HFFc6 (cell line): ENCODE data around the gene VPREB3. TPM values are rescaled to one million over a fixed set of nuclear protein-coding genes. Genes with fewer than 3 reads are reported as not detected.

Experiments used
- DNase-seq: peaks from one replicate; pipeline ENCODE4 v3.0.0-alpha.2; 2018
- H3K27ac Mint-ChIP-seq: 2 replicates; pipeline ENCODE4 v1.8.0; 2020; ENCODE audit warnings: mild to moderate bottlenecking, mixed read lengths
- H3K27me3 Mint-ChIP-seq: 2 replicates; pipeline ENCODE4 v1.8.0; 2021; ENCODE audit warnings: mild to moderate bottlenecking, moderate library complexity, mixed read lengths; ENCODE audit not compliant: insufficient read depth
- H3K36me3 Mint-ChIP-seq: 2 replicates; pipeline ENCODE4 v1.8.0; 2021; ENCODE audit warnings: low read depth, mixed read lengths
- H3K4me1 Mint-ChIP-seq: 2 replicates; pipeline ENCODE4 v1.8.0; 2020; ENCODE audit warnings: low read depth, mixed read lengths
- H3K4me3 Mint-ChIP-seq: 2 replicates; pipeline ENCODE4 v1.8.0; 2020; ENCODE audit warnings: mild to moderate bottlenecking, moderate library complexity, mixed read lengths
- H3K9me3 Mint-ChIP-seq: 2 replicates; pipeline ENCODE4 v1.8.0; 2020; ENCODE audit warnings: mild to moderate bottlenecking, mixed read lengths
- CTCF ChIP-seq: fragments of 200-600 bp; sonication (generic); IDR thresholded peaks from 2 replicates; pipeline ENCODE4 v1.5.0; 2021; ENCODE audit warnings: antibody characterized with exemption, mild to moderate bottlenecking
- long read RNA-seq: library from polyadenylated mRNA; unstranded; transcript quantifications from one replicate; pipeline ENCODE4 v2.0.0, GENCODE V29; 2019
- total RNA-seq, 6 experiments: library from RNA; stranded (reverse); fragmentation: NEBNext Ultra II Directional; extraction: Animal tissue kit (Norgen Biotek cat#: 25700); gene quantifications; 2 replicates in 1 of 6; 3 replicates in 5 of 6; pipeline ENCODE4 v1.2.3, GENCODE V29; 2021

The VPREB3 gene, protein sequence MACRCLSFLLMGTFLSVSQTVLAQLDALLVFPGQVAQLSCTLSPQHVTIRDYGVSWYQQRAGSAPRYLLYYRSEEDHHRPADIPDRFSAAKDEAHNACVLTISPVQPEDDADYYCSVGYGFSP
- total RNA-seq = under 1 TPM in 2 of 6 experiments, not detected in 4; 0.33 to 0.57 TPM
- long read RNA-seq = 0 reads

GRCh38 chr22:23754220-23754919 lies at the start of gene VPREB3:
Gene VPREB3 (minus strand): TSS chr22:23754425. CDS start chr22:23754363, 62 bp downstream.
- H3K9me3 Mint-ChIP-seq = no peaks in the 10 kb centered on the region
- no peak for DNase-seq
- H3K27ac Mint-ChIP-seq = no peak within 1 kb of the TSS

DNA sequence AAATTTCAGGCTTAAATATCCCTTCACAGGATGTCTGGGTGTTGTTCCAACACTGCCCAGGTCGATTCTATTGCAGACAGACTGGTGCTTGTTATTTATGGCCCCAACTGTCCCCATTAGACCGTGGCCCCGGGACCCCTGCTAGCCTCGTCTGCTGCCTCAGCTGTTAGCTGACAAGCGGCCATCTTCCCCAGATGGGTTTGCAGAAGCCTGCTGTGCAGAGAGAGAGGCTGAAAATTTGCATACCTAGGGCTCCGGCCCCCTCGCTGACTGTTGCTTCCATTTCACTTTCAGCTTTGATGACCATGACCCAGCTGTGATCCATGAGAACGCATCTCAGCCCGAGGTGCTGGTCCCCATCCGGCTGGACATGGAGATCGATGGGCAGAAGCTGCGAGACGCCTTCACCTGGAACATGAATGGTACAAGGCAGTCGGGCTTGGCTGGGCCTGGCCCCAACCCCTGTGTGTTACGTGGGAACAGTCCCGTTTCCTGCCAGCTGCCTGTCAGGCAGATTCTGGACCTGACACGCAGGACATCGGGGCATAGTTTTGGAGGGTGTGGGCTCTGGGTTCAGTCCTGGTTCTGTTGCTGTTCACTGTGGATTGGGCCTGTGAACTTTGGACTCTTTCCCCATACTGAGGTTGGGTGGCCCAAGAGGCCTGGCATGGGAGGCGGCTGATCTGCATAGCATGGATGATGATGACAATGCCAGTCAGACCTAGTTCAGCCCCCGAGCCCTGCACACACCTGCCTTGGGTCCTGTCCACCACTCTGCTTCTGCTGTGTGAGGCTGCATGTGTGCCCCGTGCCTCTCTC lies 49.0 kb upstream of the VPREB3 start:
- Mint-ChIP-seq H3K27me3 (peaks cover 1% of the 10 kb centered on the region), H3K4me3 (no peak overlapping the region), H3K36me3 (peaks cover 49% of the 10 kb centered on the region), H3K9me3 (no peaks in the 10 kb centered on the region), H3K4me1 (no peaks in the 10 kb centered on the region), H3K27ac (peak overlapping the region; percentile 44; the same call in 1 of the 2 replicates)
- no peak for DNase-seq
- TF ChIP-seq CTCF = no peak

More at GRCh38 chr22:23754220-23754919, at the start of gene VPREB3:
- TF ChIP-seq CTCF = no peak
- H3K4me3 Mint-ChIP-seq = no peak within 1 kb of the TSS
- H3K36me3 Mint-ChIP-seq = no peaks in the 10 kb centered on the region
- peaks cover 13% of the 10 kb centered on the region for H3K4me1 Mint-ChIP-seq
- H3K27me3 Mint-ChIP-seq = peaks cover 2% of the 10 kb centered on the region

- no peak for TF ChIP-seq CTCF
- H3K27ac Mint-ChIP-seq = no peak overlapping the region
- H3K9me3 Mint-ChIP-seq = no peaks in the 10 kb centered on the region
- no peak for DNase-seq
- peaks cover 1% of the 10 kb centered on the region for H3K27me3 Mint-ChIP-seq
- H3K4me1 Mint-ChIP-seq = no peaks in the 10 kb centered on the region
- no peak overlapping the region for H3K4me3 Mint-ChIP-seq
- peaks cover 42% of the 10 kb centered on the region for H3K36me3 Mint-ChIP-seq
Measured at GRCh38 chr22:23801886-23802377, 47.7 kb upstream of the VPREB3 start.

DNA sequence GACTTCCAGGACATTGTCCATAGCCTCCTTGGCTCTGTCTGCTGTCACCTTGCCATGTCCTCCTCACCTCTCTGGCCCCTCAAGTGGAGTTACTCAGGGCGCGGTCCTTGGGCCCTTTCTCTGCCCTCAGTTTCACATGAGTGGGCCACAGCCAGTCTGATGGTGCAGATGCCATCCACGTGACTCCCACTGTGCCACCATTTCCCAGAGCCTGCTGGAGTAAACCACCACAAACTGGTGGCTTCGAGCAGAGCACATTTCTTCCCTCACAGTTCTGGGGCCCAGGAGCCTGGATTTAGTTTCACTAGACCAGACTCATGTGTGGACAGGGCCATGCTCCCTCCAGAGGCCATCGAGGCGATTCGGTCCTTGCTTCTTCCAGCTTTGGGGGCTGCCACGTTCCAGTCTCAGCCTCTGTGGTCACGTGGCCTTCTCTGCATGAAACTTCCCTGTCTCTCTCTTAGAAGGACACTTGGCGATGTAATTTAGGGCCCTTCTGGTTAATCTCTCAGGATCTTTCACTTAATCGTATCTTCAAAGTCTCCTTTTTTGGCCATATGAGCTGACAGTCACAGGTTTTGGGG lies 47.1 kb upstream of the VPREB3 start:
- DNase-seq = no peak
- peaks cover 43% of the 10 kb centered on the region for H3K36me3 Mint-ChIP-seq
- no peaks in the 10 kb centered on the region for H3K4me1 Mint-ChIP-seq
- H3K4me3 Mint-ChIP-seq = no peak overlapping the region
- peaks cover 1% of the 10 kb centered on the region for H3K27me3 Mint-ChIP-seq
- H3K27ac Mint-ChIP-seq = peak overlapping the region; percentile 14; the same call in 1 of the 2 replicates
- TF ChIP-seq CTCF = no peak
- no peaks in the 10 kb centered on the region for H3K9me3 Mint-ChIP-seq
